HG03565 (cell line): Measurements from ENCODE around the gene MRPL12.

Experiments used
- ATAC-seq: cut with Tn5 transposase; IDR thresholded peaks from one replicate; pipeline ENCODE4 v1.9.1; 2021; ENCODE audit warnings: mild to moderate bottlenecking, moderate library complexity; ENCODE audit not compliant: unreplicated experiment

MRPL12 gene

GRCh38 chr17:81700353-81701287, 2.5 kb upstream of the MRPL12 start:
- no peak for ATAC-seq

- no peak for ATAC-seq
Measured at GRCh38 chr17:81701288-81702071, 1.7 kb upstream of the MRPL12 start.

GRCh38 chr17:81703747-81704654, 834 bp downstream of the MRPL12 start:
- no peak for ATAC-seq

GRCh38 chr17:81705518-81706231, 2.5 kb downstream of the MRPL12 start:
- no peak for ATAC-seq

GRCh38 chr17:81706232-81706611, 3.1 kb downstream of the MRPL12 start:
- ATAC-seq: no peak

GRCh38 chr17:81706757-81707624, 3.8 kb downstream of the MRPL12 start:
- ATAC-seq: no peak

GRCh38 chr17:81707725-81708646, 4.8 kb downstream of the MRPL12 start:
- ATAC-seq: no peak

- ATAC-seq: no peak
Measured at GRCh38 chr17:81708739-81709185, 5.6 kb downstream of the MRPL12 start.

- ATAC-seq: no peak
Measured at GRCh38 chr17:81710514-81711308, 7.5 kb downstream of the MRPL12 start.

GRCh38 chr17:81711814-81712467, 8.8 kb downstream of the MRPL12 start, which contains the start of gene SLC25A10:
Gene SLC25A10, plus strand, starts transcription at chr17:81712284. Its CDS starts 143 bp downstream, at chr17:81712427.
- ATAC-seq: peak; percentile 45

- ATAC-seq: peak; percentile 4
Measured at GRCh38 chr17:81712468-81713003, 9.4 kb downstream of the MRPL12 start.

GRCh38 chr17:81713004-81713555, 9.9 kb downstream of the MRPL12 start:
- ATAC-seq: no peak

- no peak for ATAC-seq
Measured at GRCh38 chr17:81713556-81714411, 10.6 kb downstream of the MRPL12 start.

GRCh38 chr17:81714412-81715106, 11.4 kb downstream of the MRPL12 start:
- no peak for ATAC-seq
